H4 (cell line): ENCODE data around the gene NPEPL1. TPM values are rescaled to one million over a fixed set of nuclear protein-coding genes. Genes with fewer than 3 reads are reported as not detected.
"Not testable (repeated sequence)": the region's sequence is repeated elsewhere in the genome, so short reads cannot be mapped to it uniquely, and the experiment has no call there.

ENCODE experiments used
- DNase-seq: peaks from one replicate; pipeline ENCODE4 v3.0.0-alpha.2; 2015; ENCODE audit warnings: low spot score
- total RNA-seq: library from RNA; depleted of rRNA; stranded (reverse); fragments of >200 nt; shearing (Covaris generic); gene quantifications from 2 replicates; pipeline ENCODE4 v1.2.3, GENCODE V29; 2014; rRNA removed

Gene NPEPL1
- total RNA-seq, 1 experiment from 2014 or later = 0.95 TPM

- DNase-seq = not testable (repeated sequence)
Observed at GRCh38 chr20:58757647-58758046, 65.0 kb downstream of the NPEPL1 start.

- DNase-seq = no peak
Observed at GRCh38 chr20:58759947-58760346, 67.3 kb downstream of the NPEPL1 start.

- DNase-seq = no peak
Observed at GRCh38 chr20:58760856-58761255, 68.3 kb downstream of the NPEPL1 start.

- DNase-seq = no peak
Observed at GRCh38 chr20:58762120-58762519, 69.5 kb downstream of the NPEPL1 start.

GRCh38 chr20:58763076-58763475 is 70.5 kb downstream of the NPEPL1 start:
- no peak for DNase-seq

Other genes with a start within 250 kb of the NPEPL1 start
- 1.5 and 1.7 TPM in 2 replicates for gene APCDD1L, start 177.4 kb upstream of the NPEPL1 start, total RNA-seq
- gene STX16, start 41.5 kb upstream of the NPEPL1 start, total RNA-seq = 6.1 and 8.8 TPM in 2 replicates
- 1.5 and 3.0 TPM in 2 replicates for gene GNAS-AS1, start 158.1 kb downstream of the NPEPL1 start, total RNA-seq
- 886 and 1,032 TPM in 2 replicates for gene GNAS, start 159.9 kb downstream of the NPEPL1 start, total RNA-seq